GM12874 (cell line): ENCODE data around the gene SH3TC1.

ENCODE experiments used
- CTCF ChIP-seq: IDR thresholded peaks from 2 replicates; pipeline ENCODE4 v1.5.1; 2011; ENCODE audit warnings: low read depth, mild to moderate bottlenecking, control low read depth, low read length, moderate library complexity; ENCODE audit not compliant: insufficient read depth

Gene SH3TC1

GRCh38 chr4:8229331-8229975 is 30.4 kb downstream of the SH3TC1 start:
- TF ChIP-seq CTCF, result no peak

GRCh38 chr4:8230033-8230432 is 30.9 kb downstream of the SH3TC1 start:
- TF ChIP-seq CTCF, result no peak

- TF ChIP-seq CTCF, result no peak
Measured at GRCh38 chr4:8230891-8231290, 31.8 kb downstream of the SH3TC1 start.

GRCh38 chr4:8231551-8232049 is 32.5 kb downstream of the SH3TC1 start:
- TF ChIP-seq CTCF, result no peak

- TF ChIP-seq CTCF, result no peak
Measured at GRCh38 chr4:8232748-8233147, 33.7 kb downstream of the SH3TC1 start.

- TF ChIP-seq CTCF, result no peak
Measured at GRCh38 chr4:8233672-8234484, 34.8 kb downstream of the SH3TC1 start.

- no peak for TF ChIP-seq CTCF
Measured at GRCh38 chr4:8234715-8235114, 35.6 kb downstream of the SH3TC1 start.
